Breast epithelium (tissue), 4 donors: ENCODE data around the gene HIVEP2. TPM values are rescaled to one million over a fixed set of nuclear protein-coding genes. Genes with fewer than 3 reads are reported as not detected.

Source experiments
- DNase-seq, 2 donors: peaks; one replicate each; pipeline ENCODE4 v3.0.0-alpha.2; 2019; ENCODE audit warnings: low spot score in 2 of 2
- H3K27ac ChIP-seq, 2 donors: fragments of 200-600 bp; sonication (generic) in 1 of 2; one replicate each; pipeline ENCODE4 v1.5.1; 2016 to 2019; ENCODE audit warnings: mild to moderate bottlenecking in 1 of 2
- H3K27me3 ChIP-seq, 2 donors: fragments of 200-600 bp; sonication (generic) in 1 of 2; one replicate each; pipeline versions ENCODE4 v1.5.1 to v1.6.0; 2017 to 2019; ENCODE audit warnings: control low read depth in 1 of 2, mild to moderate bottlenecking in 1 of 2
- H3K36me3 ChIP-seq: fragments of 200-600 bp; one replicate; pipeline ENCODE4 v1.5.1; 2019
- H3K4me1 ChIP-seq, 2 donors: fragments of 200-600 bp; sonication (generic); one replicate each; pipeline ENCODE4 v1.5.1; 2016 to 2019; ENCODE audit warnings: control low read depth in 1 of 2
- H3K4me3 ChIP-seq, 3 donors: fragments of 200-600 bp; sonication (generic); 1 replicate in 2 of 3; 2 replicates in 1 of 3; pipeline ENCODE4 v1.5.1; 2016 to 2019; ENCODE audit warnings: mild to moderate bottlenecking in 3 of 3, moderate library complexity in 2 of 3
- H3K9me3 ChIP-seq, 2 donors: fragments of 200-600 bp; sonication (generic) in 1 of 2; one replicate each; pipeline ENCODE4 v1.5.1; 2016 to 2019; ENCODE audit warnings: control low read depth in 1 of 2
- CTCF ChIP-seq, 3 donors: fragments of 450-650 bp; IDR thresholded peaks; one replicate each; pipeline ENCODE4 v1.5.1; 2016 to 2017; ENCODE audit warnings: antibody characterized with exemption in 3 of 3, mild to moderate bottlenecking in 3 of 3, moderate library complexity in 3 of 3
- POLR2A ChIP-seq: fragments of 450-650 bp; IDR thresholded peaks from one replicate; pipeline ENCODE4 v1.6.1; 2016; ENCODE audit warnings: antibody characterized with exemption, mild to moderate bottlenecking, moderate library complexity
- POLR2AphosphoS5 ChIP-seq, 3 donors: sonication (generic); formaldehyde crosslinking; IDR thresholded peaks; one replicate each; pipeline ENCODE4 v1.6.1; 2017; ENCODE audit warnings: antibody characterized with exemption in 3 of 3
- intact Hi-C: fragments of 100-400 bp; cut with DNase I; formaldehyde crosslinking; loops from one replicate; pipeline ENCODE4 v1.15.1; 2023; ENCODE audit warnings: low total_unique reads
- total RNA-seq, 3 donors: library from RNA; depleted of rRNA; stranded (reverse); fragments of >200 nt; gene quantifications; one replicate each; pipeline ENCODE4 v1.1.0, GENCODE V29; 2016

Gene HIVEP2
- total RNA-seq, 3 donors from 2014 or later = 20.6 to 25.0 (median 23.9) TPM

GRCh38 chr6:142898927-142899895 lies 45.8 kb downstream of the HIVEP2 start:
- Histone ChIP-seq H3K4me1 (no peaks in the 10 kb centered on the region), H3K27ac (no peak overlapping the region), H3K4me3 (no peak overlapping the region), H3K9me3 (no peaks in the 10 kb centered on the region), H3K27me3 (no peaks in the 10 kb centered on the region), H3K36me3 (no peaks in the 10 kb centered on the region)
- intact Hi-C loops = no loop called here
- no peak for DNase-seq
- TF ChIP-seq POLR2AphosphoS5 (IDR thresholded peaks at IDR 0.05) (no peak), POLR2A (no peak), CTCF (IDR thresholded peaks at IDR 0.05) (no peak)

- no peaks in the 10 kb centered on the region for H3K9me3 ChIP-seq
- no peaks in the 10 kb centered on the region for H3K27me3 ChIP-seq
- H3K27ac ChIP-seq = no peak overlapping the region
- no peak for DNase-seq
- TF ChIP-seq CTCF (IDR thresholded peaks at IDR 0.05) (no peak), POLR2A (no peak), POLR2AphosphoS5 (IDR thresholded peaks at IDR 0.05) (no peak)
- no peaks in the 10 kb centered on the region for H3K4me1 ChIP-seq
- no peaks in the 10 kb centered on the region for H3K36me3 ChIP-seq
- intact Hi-C loops = no loop called here
- H3K4me3 ChIP-seq = no peak overlapping the region
Measured at GRCh38 chr6:142897659-142898058, 47.3 kb downstream of the HIVEP2 start.

GRCh38 chr6:142896732-142897131 lies 48.2 kb downstream of the HIVEP2 start:
- Histone ChIP-seq H3K9me3 (no peaks in the 10 kb centered on the region), H3K27me3 (no peaks in the 10 kb centered on the region), H3K27ac (no peak overlapping the region), H3K36me3 (no peaks in the 10 kb centered on the region), H3K4me3 (no peak overlapping the region), H3K4me1 (no peaks in the 10 kb centered on the region)
- TF ChIP-seq POLR2A = no peak
- no peak for TF ChIP-seq CTCF (IDR thresholded peaks at IDR 0.05)
- TF ChIP-seq POLR2AphosphoS5 (IDR thresholded peaks at IDR 0.05) = no peak
- no peak for DNase-seq
- intact Hi-C loops = no loop called here

GRCh38 chr6:142893088-142893487 lies 51.9 kb downstream of the HIVEP2 start:
- H3K27me3 ChIP-seq = no peaks in the 10 kb centered on the region
- intact Hi-C loops = no loop called here
- H3K36me3 ChIP-seq = no peaks in the 10 kb centered on the region
- DNase-seq = no peak
- no peak overlapping the region for H3K4me3 ChIP-seq
- no peaks in the 10 kb centered on the region for H3K4me1 ChIP-seq
- H3K9me3 ChIP-seq = no peaks in the 10 kb centered on the region
- no peak overlapping the region for H3K27ac ChIP-seq
- TF ChIP-seq POLR2AphosphoS5 (IDR thresholded peaks at IDR 0.05) = no peak
- no peak for TF ChIP-seq CTCF (IDR thresholded peaks at IDR 0.05)
- TF ChIP-seq POLR2A = no peak

- no peaks in the 10 kb centered on the region for H3K36me3 ChIP-seq
- DNase-seq = no peak
- TF ChIP-seq POLR2A (no peak), CTCF (IDR thresholded peaks at IDR 0.05) (no peak), POLR2AphosphoS5 (IDR thresholded peaks at IDR 0.05) (no peak)
- no peak overlapping the region for H3K4me3 ChIP-seq
- no peaks in the 10 kb centered on the region for H3K4me1 ChIP-seq
- H3K27me3 ChIP-seq = no peaks in the 10 kb centered on the region
- H3K27ac ChIP-seq = no peak overlapping the region
- no peaks in the 10 kb centered on the region for H3K9me3 ChIP-seq
- intact Hi-C loops = no loop called here
Measured at GRCh38 chr6:142892254-142893021, 52.5 kb downstream of the HIVEP2 start.
